GM12801 (cell line): ENCODE data around the gene CENPK.

ENCODE experiments used
- TF ChIP-seq, protein P1 (sequence below): IDR thresholded peaks from one replicate; pipeline ENCODE4 v1.5.1; 2011; ENCODE audit warnings: control low read depth; ENCODE audit not compliant: insufficient read length; ENCODE audit errors: extremely low read depth

Gene CENPK

DNA sequence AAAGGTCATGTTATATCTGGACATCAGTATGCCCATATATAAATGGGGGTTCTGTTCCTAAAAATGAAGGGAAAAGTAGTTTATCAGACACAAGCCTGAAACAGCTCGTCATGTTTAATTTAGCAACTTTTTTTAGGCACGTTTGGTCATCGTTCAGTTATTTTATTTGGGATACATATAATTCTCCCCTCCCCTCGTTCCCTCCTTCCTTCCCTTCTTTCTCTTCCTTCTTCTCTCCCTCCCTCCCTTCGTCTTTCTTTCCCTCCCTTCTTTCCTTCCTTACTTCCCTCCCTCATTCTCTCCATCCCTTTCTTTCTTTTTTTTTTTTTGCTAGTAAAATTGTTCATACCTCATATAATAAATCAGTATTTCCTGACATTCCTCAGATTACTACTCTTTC is 3.5 kb upstream of the CENPK start:
- TF ChIP-seq, protein P1, sequence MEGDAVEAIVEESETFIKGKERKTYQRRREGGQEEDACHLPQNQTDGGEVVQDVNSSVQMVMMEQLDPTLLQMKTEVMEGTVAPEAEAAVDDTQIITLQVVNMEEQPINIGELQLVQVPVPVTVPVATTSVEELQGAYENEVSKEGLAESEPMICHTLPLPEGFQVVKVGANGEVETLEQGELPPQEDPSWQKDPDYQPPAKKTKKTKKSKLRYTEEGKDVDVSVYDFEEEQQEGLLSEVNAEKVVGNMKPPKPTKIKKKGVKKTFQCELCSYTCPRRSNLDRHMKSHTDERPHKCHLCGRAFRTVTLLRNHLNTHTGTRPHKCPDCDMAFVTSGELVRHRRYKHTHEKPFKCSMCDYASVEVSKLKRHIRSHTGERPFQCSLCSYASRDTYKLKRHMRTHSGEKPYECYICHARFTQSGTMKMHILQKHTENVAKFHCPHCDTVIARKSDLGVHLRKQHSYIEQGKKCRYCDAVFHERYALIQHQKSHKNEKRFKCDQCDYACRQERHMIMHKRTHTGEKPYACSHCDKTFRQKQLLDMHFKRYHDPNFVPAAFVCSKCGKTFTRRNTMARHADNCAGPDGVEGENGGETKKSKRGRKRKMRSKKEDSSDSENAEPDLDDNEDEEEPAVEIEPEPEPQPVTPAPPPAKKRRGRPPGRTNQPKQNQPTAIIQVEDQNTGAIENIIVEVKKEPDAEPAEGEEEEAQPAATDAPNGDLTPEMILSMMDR, result no peak

DNA sequence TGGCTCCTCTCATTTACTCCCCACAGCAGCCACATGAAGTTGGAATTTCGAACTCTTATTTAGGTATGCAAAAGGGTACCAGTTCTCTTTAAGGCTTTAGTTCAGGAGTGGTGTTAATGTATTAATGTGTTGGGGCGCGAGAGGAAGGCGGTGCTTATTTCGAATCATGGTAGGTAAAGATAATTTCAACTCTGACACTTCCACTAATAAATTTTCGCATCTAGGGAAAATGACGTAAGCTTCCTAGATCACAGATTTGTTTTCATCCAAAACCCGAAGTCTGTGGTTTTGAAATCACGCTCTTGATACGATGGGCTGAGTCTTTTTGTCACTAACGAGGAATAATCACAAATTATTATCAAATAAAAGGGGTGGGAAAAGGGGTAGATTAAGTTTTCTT is 809 bp upstream of the CENPK start:
- TF ChIP-seq, protein P1, result no peak

DNA sequence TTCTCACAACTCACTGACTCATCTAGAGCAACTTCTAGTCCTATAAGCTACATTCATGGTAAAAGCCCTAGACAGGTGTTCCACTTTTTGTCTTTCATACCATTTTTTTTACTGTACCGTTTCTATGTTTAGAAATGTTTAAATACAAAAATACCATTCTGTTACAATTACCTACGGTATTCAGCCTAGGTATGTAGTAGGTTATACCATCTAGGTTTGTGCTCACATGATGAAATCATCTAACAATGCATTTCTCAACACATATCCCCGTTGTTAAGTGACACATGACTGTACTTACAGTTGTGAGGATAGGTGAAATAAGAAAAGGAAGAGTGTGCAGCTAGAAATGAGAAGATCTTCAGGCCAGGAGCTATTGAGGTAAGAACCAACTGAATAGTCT is 6.2 kb downstream of the CENPK start:
- TF ChIP-seq, protein P1, result no peak

DNA sequence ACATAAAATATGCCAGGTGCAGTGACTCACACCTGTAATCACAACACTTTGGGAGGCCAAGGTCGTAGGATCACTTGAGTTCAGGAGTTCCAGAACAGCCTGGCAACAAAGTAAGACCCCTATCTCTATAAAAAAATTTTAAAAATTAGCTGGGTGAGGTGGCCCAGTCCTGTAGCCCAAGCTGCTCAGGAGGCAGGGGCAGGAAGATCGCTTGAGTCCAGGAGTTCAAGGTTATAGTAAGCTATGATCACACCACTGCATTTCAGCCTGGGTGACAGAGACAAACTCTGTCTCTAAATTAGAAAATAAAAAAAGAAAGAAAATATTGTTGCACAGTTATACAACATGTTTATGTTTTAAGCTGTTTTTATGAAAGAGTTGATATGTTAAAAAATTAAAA is 6.8 kb downstream of the CENPK start:
- TF ChIP-seq, protein P1, result no peak

DNA sequence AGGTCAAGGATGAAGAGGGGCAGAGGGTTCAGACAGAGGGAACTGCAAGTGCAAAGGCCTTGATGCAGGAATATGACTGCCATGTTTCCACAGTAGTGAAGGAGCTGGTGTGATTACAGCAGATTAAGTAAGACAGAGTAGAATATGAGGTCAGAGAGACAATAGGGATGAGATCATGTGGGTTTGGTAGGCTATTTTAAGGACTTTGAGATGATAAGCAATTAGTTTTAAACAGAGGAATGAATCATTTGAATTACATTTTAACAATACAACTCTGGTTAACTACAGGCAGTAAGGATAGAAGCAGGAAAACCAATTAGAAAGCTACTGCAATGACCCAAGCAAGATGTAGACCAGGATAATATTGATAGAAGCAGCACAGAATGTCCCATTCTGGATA is 7.7 kb downstream of the CENPK start:
- TF ChIP-seq, protein P1, result no peak

DNA sequence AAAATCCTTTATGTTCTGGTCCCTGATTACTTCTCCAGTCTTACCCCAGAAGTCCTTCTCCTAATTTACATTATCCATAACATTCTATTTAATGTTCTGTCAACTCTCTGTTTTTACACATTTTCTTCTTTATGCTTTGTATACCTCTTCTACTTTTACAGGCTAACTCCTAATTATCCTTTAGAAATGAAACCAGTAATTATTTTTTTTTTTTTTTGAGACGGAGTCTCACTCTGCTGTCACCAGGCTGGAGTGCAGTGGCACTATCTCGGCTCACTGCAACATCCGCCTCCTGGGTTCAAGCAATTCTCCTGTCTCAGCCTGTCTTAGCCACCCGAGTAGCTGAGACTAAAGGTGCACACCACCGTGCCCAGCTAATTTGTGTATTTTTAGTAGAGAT is 9.0 kb downstream of the CENPK start:
- TF ChIP-seq, protein P1, result no peak

DNA sequence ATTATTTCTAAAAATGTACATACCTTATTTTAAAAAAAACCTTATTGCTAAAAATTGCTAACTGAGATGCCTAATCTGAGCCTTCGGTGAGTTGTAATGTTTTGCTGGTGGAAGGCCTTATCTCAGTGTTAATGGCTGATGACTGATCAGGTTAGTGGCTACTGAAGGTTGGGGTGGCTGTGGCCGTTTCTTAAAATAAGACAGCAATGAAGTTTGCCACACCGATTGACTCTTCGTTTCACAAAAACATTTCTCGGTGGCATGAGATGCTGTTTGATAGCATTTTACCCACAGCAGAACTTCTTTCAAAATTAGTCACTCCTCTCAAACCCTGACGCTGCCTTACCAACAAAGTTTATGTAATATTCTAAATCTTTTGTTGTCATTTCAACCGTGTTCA is 14.7 kb downstream of the CENPK start:
- TF ChIP-seq, protein P1, result no peak

DNA sequence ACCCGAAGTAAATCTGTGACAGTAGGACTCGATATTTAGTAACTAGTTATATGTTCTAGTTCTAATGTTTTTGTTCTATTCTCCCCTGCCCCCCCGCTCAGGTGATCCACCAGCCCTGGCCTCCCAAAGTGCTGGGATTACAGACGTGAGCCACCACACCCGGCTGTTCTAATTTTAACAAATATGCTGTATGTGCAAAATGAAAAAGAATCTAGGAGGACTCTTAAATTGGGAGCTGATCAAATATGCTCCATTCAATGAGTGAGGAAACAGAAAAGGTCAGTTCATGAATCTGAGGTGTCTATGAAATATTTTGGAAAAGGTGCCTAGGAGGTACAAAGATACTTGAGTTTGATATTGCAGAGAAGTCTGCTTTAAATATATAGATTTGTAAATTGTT is 16.8 kb downstream of the CENPK start:
- TF ChIP-seq, protein P1, result no peak
